GM20000 (cell line): Measurements from ENCODE around the gene DCUN1D2.
"Not testable (repeated sequence)": the region's sequence is repeated elsewhere in the genome, so short reads cannot be mapped to it uniquely, and the experiment has no call there.

ENCODE experiments used
- DNase-seq: peaks from one replicate; pipeline ENCODE4 v3.0.0; 2012; ENCODE audit warnings: low spot score
- TF ChIP-seq, protein P1 (sequence below): IDR thresholded peaks from 2 replicates; pipeline ENCODE4 v1.5.1; 2012; ENCODE audit warnings: mild to moderate bottlenecking, control low read depth; ENCODE audit errors: extremely low read depth, missing control alignments

DCUN1D2 gene

DNA sequence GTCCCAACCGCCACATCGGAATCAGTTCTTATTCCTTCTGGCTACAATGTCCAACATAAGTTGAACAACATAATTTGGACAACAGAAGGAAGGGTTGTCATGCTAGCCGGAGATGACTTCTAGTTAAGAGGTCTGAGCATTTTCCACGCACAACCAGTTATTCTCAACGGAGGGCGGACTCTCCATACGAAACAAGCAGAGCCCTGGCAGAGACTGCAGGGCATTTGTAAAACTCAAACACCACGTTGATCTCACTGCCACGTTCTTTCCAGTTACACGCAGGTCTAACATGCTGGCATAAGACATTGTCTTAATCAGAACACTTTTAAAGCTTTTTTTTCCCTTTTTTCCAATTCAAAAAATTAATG lies 38.3 kb upstream of the DCUN1D2 start:
- TF ChIP-seq, protein P1, sequence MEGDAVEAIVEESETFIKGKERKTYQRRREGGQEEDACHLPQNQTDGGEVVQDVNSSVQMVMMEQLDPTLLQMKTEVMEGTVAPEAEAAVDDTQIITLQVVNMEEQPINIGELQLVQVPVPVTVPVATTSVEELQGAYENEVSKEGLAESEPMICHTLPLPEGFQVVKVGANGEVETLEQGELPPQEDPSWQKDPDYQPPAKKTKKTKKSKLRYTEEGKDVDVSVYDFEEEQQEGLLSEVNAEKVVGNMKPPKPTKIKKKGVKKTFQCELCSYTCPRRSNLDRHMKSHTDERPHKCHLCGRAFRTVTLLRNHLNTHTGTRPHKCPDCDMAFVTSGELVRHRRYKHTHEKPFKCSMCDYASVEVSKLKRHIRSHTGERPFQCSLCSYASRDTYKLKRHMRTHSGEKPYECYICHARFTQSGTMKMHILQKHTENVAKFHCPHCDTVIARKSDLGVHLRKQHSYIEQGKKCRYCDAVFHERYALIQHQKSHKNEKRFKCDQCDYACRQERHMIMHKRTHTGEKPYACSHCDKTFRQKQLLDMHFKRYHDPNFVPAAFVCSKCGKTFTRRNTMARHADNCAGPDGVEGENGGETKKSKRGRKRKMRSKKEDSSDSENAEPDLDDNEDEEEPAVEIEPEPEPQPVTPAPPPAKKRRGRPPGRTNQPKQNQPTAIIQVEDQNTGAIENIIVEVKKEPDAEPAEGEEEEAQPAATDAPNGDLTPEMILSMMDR: no peak
- no peak for DNase-seq

DNA sequence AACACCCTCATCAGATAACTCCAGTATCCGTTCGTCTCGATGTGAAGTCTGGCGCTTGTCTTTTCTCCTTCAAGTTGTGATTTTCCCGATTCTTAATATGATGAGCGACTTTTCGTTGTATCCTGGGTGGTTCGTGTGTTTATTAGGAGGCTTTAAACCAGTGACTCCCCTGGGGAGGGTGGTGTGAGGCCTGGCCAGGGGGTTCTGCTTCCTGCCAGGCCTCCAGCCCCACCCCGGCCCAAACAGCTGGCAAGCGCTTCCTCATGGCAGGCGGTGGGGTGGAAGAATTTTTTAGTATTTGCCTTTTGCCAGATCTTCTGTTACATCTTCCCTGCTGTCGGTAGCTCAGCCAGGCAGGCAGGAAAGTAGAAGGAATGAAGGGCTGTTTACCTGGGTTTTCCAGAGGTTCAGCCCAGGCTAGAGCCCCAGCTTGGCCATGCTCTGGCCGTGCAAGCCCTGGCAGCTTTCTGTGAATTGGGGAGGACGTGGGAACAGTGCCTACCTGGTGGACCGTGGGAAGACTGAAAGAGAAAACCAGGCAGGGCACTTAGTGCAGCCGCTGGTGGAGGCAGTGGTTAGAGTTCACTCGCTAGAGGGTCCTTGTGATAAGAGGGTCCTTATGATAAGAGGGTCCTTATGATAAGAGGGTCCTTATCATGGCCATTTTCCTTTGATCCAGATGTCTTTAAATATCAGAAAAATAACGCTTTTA lies 37.7 kb upstream of the DCUN1D2 start:
- peak; percentile 7 for DNase-seq
- TF ChIP-seq, protein P1: no peak

DNA sequence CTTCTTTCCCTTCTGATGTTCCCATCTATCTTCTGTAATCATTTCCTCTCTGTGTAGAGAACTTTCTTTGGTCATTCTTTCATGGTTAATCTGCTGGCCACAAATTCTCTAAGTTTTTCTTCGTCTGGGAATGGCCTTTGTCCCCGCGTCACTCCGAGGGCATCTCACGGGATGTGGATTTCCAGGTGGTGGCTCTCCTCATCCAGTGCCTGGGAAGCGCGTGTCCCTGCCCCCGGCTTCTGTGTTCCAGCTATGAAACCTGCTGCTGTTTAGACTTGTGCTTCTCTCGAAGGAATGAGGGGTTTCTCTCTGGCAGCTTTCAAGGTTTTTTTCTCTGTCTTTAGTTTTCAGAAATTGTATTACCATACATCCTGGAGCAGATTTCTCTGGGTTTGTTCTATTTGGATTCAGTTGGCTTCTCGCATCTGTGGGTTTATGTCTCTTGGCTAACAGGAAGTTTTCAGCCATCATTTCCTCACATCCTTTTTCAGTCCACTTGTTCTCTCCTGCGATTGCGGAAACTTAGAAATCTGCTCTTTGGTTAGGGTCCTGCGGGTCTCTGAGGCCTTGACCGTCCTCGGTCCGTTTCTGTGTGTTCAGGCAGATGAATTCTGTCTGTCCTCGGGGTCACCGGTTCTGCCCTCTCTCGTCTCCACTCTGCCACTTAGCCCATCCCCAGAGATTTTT lies 36.9 kb upstream of the DCUN1D2 start:
- DNase-seq: no peak
- TF ChIP-seq, protein P1: no peak

DNA sequence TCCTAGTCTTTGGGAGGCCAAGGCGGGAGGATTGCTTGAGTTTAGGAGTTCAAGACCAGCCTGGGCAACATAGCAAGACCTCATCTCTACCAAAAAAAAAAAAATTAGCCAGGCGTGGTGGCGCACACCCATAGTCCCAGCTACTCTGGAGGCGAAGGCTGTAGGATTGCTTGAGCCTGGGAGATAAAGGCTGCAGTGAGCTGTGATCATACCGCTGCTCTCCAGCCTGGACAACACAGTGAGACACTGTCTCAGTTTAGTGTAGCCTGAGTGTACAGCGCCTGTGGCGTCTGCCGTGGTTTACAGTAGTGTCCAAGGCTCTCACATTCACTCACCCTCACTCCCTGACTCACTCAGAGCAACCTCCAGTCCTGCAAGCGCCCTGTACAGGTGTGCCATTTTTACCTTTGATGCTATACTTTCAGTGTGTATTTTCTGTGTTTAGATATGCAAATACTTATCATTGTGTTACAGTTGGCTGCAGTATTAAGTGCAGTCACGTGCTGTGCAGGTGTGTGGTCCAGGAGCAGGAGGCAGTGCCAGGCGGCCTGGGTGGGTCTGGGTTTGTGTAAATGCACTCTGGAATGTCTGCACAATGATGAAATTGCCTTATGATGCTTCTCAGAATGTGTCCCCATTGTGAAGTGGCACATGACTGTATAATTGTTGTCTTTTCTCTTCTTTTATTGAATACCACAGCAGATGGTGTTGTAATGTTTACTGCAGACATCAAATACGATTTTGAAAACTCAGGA lies 36.1 kb upstream of the DCUN1D2 start:
- DNase-seq: no peak
- TF ChIP-seq, protein P1: no peak

DNA sequence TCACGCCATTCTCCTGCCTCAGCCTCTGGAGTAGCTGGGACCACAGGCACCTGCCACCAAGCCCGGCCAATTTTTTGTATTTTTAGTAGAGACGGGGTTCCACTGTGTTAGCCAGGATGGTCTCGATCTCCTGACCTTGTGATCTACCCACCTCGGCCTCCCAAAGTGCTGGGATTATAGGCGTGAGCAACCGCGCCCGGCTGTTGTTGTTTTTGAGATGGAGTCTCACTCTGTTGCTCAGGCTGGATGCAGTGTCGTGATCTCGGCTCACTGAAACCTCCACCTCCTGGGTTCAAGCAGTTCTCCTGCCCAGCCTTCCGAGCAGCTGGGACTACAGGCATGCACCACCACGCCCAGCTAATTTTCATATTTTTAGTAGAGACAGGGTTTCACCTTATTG lies 31.9 kb upstream of the DCUN1D2 start:
- not testable (repeated sequence) for DNase-seq

DNA sequence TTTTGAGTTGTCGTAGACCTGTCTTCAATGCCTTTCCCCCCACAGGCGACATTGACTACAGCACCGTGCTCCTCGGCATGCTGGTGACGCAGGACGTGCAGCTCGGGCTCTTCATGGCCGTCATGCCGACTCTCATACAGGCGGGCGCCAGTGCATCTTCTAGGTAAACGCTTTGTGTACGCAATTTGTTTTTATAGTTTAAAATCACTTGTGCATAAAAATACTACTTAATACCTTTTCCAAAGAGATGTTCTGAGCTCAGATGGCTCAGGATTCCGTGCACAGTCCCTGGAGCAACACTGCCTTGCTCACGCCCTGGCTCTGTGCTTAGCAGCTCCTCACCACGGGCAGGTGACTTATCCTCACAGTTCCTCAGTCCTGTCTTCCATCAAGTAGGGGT lies 30.1 kb upstream of the DCUN1D2 start:
- TF ChIP-seq, protein P1: no peak
- DNase-seq: no peak

DNA sequence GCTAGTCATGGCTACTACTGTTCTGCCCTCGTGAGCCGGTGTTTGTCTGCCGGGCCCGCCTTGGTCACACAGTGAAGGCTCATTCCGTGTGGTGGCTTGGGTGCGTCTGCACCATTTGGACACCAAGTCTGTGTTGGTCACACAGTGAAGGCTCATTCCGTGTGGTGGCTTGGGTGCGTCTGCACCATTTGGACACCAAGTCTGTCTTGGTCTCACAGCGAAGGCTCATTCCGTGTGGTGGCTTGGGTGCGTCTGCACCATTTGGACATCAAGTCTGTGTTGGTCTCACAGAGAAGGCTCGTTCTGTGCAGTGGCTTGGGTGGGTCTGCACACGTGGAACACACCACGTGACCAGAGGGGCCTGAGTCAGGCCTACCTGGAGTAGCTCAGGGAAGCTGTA lies 29.0 kb upstream of the DCUN1D2 start:
- no peak for DNase-seq
- TF ChIP-seq, protein P1: no peak
